Endodermal cell (in vitro differentiated cells): ENCODE measurements around the gene UBQLN4. TPM values are rescaled to one million over a fixed set of nuclear protein-coding genes. Genes with fewer than 3 reads are reported as not detected.

Experiments used
- DNase-seq: peaks from one replicate; pipeline ENCODE4 v3.0.0-alpha.2; 2017
- H3K27ac ChIP-seq: 2 replicates; pipeline ENCODE4 v1.5.1; 2013; ENCODE audit warnings: mild to moderate bottlenecking, low read depth, low read length, moderate library complexity
- H3K27me3 ChIP-seq: 2 replicates; pipeline ENCODE4 v1.6.1; 2013; ENCODE audit warnings: mild to moderate bottlenecking, low read length, moderate library complexity; ENCODE audit not compliant: insufficient read depth, control insufficient read depth, poor library complexity, severe bottlenecking
- H3K36me3 ChIP-seq: 2 replicates; pipeline ENCODE4 v1.7.0; 2013; ENCODE audit warnings: mild to moderate bottlenecking, low read length, moderate library complexity; ENCODE audit not compliant: control insufficient read depth, insufficient read depth
- H3K4me1 ChIP-seq: one replicate; pipeline ENCODE4 v1.7.0; 2013; ENCODE audit warnings: low read length; ENCODE audit not compliant: control insufficient read depth, insufficient read depth
- H3K4me3 ChIP-seq: 2 replicates; pipeline ENCODE4 v1.5.1; 2013; ENCODE audit warnings: mild to moderate bottlenecking, low read length, moderate library complexity
- H3K9ac ChIP-seq: 2 replicates; pipeline ENCODE4 v1.6.1; 2013; ENCODE audit warnings: mild to moderate bottlenecking, low read length, moderate library complexity; ENCODE audit not compliant: poor library complexity, severe bottlenecking; ENCODE audit errors: extremely low read depth
- H3K9me3 ChIP-seq: 2 replicates; pipeline ENCODE4 v1.6.1; 2013; ENCODE audit warnings: mild to moderate bottlenecking, low read length, moderate library complexity; ENCODE audit not compliant: control insufficient read depth
- H3K27ac Mint-ChIP-seq: 2 replicates; pipeline ENCODE4 v1.8.0; 2020; ENCODE audit warnings: mixed read lengths
- H3K27me3 Mint-ChIP-seq: 2 replicates; pipeline ENCODE4 v1.8.0; 2021; ENCODE audit warnings: mild to moderate bottlenecking, mixed read lengths; ENCODE audit not compliant: insufficient read depth
- H3K36me3 Mint-ChIP-seq: 2 replicates; pipeline ENCODE4 v1.8.0; 2020; ENCODE audit warnings: low read depth, mixed read lengths
- H3K4me1 Mint-ChIP-seq: 2 replicates; pipeline ENCODE4 v1.8.0; 2020; ENCODE audit warnings: mixed read lengths
- H3K4me3 Mint-ChIP-seq: 2 replicates; pipeline ENCODE4 v1.8.0; 2020; ENCODE audit warnings: mild to moderate bottlenecking, moderate library complexity, mixed read lengths
- H3K9me3 Mint-ChIP-seq: 2 replicates; pipeline ENCODE4 v1.8.0; 2020; ENCODE audit warnings: mild to moderate bottlenecking, mixed read lengths
- WGBS, 2 experiments: methylation state at CpG; one replicate each; pipeline versions ENCODE4 v1.1.5 to v1.1.7; 2013; ENCODE audit warnings: missing lambda C conversion rate in 2 of 2, mixed read lengths in 1 of 2; ENCODE audit not compliant: insufficient coverage in 1 of 2, insufficient read length in 1 of 2; 5-methylcytosine and 5-hydroxymethylcytosine counted together
- total RNA-seq, 2 donors: library from RNA; stranded (reverse); fragmentation: NEBNext Ultra II Directional in 1 of 2; extraction: Animal tissue kit (Norgen Biotek cat#: 25700) in 1 of 2; gene quantifications; 2 replicates in 1 of 2; 3 replicates in 1 of 2; pipeline ENCODE4 v1.2.1, GENCODE V29; 2021
- TF ChIP-seq, protein P1 (sequence below): fragments of 200-600 bp; sonication (generic); conservative IDR thresholded peaks from 2 replicates; pipeline ENCODE4 v1.5.0; 2021; ENCODE audit warnings: antibody characterized with exemption, mild to moderate bottlenecking

The UBQLN4 gene
- total RNA-seq, 2 donors from 2014 or later: 56.4 to 62.4 TPM

DNA sequence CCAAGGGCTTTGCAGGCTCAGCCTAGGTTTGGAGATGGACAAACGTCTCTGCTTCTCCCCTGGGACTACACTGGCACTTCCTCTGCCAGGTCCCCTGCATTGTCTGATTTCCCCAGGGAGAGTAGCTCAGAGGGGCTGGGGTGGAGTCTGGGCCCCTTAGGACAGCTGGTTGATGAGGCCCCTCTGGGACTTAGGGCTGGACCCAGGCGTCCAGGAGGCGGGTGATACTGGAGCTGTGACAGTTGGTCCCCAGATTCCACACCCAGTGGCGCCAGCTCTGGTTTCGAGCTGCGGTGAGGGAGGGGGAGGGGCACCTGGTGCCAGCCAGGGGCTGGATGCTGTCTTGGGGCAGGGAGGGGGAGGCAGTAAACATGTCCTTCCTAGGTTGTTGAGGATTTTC lies 36.1 kb upstream of the UBQLN4 start:
- WGBS, 2 experiments: 77 to 93% methylated on average over 3 to 6 of the region's 6 CpGs
- no peak overlapping the region for H3K27ac Mint-ChIP-seq

DNA sequence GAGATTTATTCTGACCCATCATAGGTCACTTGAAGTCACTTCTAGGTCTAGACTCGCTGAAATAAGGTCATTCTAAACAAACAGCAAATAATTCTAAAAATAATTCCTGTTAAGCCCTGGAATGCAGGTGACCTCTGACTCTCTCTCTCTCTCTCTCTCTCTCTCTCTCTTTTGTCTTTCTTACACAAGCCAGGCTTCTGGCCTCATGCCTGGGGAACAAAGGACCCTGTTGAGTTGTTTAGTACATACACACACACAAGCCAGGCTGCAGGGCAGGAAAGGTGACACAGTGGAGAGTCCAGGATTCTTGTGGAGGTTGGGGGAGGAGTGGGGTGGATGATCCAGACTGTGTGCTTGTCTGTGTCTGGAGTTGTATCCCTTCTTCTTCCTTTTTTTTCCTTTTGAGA lies 32.7 kb upstream of the UBQLN4 start:
- 59 to 89% methylated on average over 1 of the region's 1 CpG for WGBS, 2 experiments
- Mint-ChIP-seq H3K36me3 (peaks cover 21% of the 10 kb centered on the region), H3K9me3 (no peaks in the 10 kb centered on the region), H3K27me3 (no peaks in the 10 kb centered on the region), H3K4me1 (peaks cover 33% of the 10 kb centered on the region), H3K27ac (peak overlapping the region; percentile 64), H3K4me3 (peak overlapping the region; percentile 99)
- H3K36me3 ChIP-seq: peaks cover 12% of the 10 kb centered on the region
- peak overlapping the region; percentile 27 for H3K9ac ChIP-seq
- H3K27me3 ChIP-seq: no peaks in the 10 kb centered on the region
- peak; percentile 44 for DNase-seq
- H3K9me3 ChIP-seq: no peaks in the 10 kb centered on the region
- H3K27ac ChIP-seq: peak overlapping the region; percentile 82
- peak overlapping the region; percentile 9 for H3K4me3 ChIP-seq
- no peaks in the 10 kb centered on the region for H3K4me1 ChIP-seq
- TF ChIP-seq, protein P1, sequence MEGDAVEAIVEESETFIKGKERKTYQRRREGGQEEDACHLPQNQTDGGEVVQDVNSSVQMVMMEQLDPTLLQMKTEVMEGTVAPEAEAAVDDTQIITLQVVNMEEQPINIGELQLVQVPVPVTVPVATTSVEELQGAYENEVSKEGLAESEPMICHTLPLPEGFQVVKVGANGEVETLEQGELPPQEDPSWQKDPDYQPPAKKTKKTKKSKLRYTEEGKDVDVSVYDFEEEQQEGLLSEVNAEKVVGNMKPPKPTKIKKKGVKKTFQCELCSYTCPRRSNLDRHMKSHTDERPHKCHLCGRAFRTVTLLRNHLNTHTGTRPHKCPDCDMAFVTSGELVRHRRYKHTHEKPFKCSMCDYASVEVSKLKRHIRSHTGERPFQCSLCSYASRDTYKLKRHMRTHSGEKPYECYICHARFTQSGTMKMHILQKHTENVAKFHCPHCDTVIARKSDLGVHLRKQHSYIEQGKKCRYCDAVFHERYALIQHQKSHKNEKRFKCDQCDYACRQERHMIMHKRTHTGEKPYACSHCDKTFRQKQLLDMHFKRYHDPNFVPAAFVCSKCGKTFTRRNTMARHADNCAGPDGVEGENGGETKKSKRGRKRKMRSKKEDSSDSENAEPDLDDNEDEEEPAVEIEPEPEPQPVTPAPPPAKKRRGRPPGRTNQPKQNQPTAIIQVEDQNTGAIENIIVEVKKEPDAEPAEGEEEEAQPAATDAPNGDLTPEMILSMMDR: no peak

More for the DNA sequence above, 36.1 kb upstream of the UBQLN4 start:
- Histone ChIP-seq H3K4me3 (no peak overlapping the region), H3K36me3 (peaks cover 40% of the 10 kb centered on the region), H3K4me1 (no peaks in the 10 kb centered on the region), H3K27ac (no peak overlapping the region), H3K9ac (no peak overlapping the region), H3K9me3 (no peaks in the 10 kb centered on the region), H3K27me3 (no peaks in the 10 kb centered on the region)
- Mint-ChIP-seq H3K9me3 (no peaks in the 10 kb centered on the region), H3K27me3 (no peaks in the 10 kb centered on the region), H3K36me3 (peaks cover 41% of the 10 kb centered on the region), H3K4me1 (peaks cover 23% of the 10 kb centered on the region), H3K4me3 (no peak overlapping the region)
- TF ChIP-seq, protein P1: no peak
- no peak for DNase-seq

DNA sequence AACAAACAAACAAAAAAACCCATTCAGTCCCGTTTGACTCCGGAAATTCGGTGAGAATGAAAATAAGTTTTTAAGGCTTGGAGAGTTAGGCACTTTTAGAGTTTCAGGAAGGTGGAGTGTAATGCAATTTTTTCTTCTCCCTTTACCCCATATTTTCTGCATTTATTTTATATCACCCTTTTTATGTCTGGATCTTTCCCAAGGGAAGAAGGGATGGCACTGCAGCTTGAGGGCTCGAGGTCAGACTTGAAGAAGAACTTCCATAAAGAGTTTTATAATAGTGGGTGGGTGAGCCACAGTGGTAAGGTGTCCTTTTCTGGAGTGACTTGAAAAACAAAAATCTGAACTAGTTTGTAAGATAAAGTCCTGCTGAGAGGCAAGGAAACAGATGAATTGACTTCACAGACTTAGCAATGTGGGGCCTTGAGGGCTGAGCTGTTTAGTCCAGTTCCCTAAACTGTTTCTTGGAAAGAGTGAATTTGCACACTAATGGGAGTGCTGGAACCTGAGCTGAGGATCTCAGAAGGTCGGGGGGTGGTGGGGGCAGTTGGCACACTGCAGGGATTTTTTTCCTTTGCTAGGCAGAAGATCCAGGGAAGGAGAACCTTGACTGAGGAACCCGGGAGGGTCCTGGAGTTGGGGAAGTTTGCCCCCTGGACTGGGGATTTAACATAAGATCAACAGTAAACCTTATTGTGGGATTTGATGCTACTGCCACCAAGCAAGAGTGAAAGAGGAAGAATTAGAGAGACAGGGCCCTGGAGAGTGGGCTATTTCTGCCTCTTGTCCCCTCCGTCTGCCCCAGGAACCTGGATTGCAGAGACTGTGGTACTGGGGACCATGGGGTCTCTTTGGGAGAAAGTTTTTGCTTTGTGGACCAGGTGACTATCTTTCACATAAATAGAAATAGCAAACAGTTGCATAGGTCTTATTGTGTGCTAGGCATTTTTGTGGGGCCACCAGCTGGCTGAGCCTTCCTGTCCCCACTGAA lies 30.5 kb upstream of the UBQLN4 start:
- peak overlapping the region; percentile 93 for H3K27ac Mint-ChIP-seq
- DNase-seq: peak; percentile 51
- H3K27me3 Mint-ChIP-seq: no peaks in the 10 kb centered on the region
- no peaks in the 10 kb centered on the region for H3K27me3 ChIP-seq
- H3K9me3 ChIP-seq: no peaks in the 10 kb centered on the region
- no peaks in the 10 kb centered on the region for H3K4me1 ChIP-seq
- peak overlapping the region; percentile 99 for H3K27ac ChIP-seq
- peak overlapping the region; percentile 89 for H3K9ac ChIP-seq
- 9 to 27% methylated on average over 3 to 7 of the region's 7 CpGs for WGBS, 2 experiments
- peaks cover 14% of the 10 kb centered on the region for H3K36me3 ChIP-seq
- peaks cover 24% of the 10 kb centered on the region for H3K36me3 Mint-ChIP-seq
- H3K4me1 Mint-ChIP-seq: peaks cover 38% of the 10 kb centered on the region
- no peaks in the 10 kb centered on the region for H3K9me3 Mint-ChIP-seq
- peak overlapping the region; percentile 99 for H3K4me3 Mint-ChIP-seq
- H3K4me3 ChIP-seq: peak overlapping the region; percentile 96
- TF ChIP-seq, protein P1: no peak
